ENCODE measurements around the gene DPP6.

DNA sequence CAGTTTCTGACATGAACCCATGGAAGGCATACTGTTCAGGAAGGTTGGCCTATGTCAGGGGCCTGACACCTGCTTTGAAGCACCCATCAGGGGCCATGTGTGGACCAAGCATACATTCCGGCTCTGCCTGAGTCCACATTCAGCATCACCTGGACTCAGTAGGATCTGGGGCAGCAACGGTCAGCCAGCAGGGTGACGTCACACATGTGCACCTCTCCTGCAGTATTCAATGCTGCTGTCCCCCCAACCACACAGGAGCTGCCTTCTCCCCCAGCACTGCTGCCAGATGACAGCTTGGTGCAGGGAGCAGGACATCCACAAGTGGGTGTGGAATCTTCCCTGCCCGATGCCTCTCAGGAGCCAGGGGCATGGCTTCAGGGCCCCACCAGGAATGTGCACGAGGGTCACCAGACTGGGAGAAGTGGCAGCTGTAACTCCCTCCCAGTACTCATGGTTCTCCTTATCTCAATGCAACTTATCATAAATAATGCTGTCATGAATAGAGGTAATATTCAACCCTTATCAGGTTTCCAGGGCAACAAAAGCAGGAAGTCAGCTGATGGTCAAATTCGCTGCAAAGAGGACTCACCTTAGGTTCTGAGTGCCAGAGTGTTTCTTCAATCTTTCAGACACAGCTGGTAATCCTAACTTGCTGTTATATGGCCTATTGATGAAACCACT, 657.8 kb downstream of the DPP6 start:
- TF ChIP-seq, protein P1, sequence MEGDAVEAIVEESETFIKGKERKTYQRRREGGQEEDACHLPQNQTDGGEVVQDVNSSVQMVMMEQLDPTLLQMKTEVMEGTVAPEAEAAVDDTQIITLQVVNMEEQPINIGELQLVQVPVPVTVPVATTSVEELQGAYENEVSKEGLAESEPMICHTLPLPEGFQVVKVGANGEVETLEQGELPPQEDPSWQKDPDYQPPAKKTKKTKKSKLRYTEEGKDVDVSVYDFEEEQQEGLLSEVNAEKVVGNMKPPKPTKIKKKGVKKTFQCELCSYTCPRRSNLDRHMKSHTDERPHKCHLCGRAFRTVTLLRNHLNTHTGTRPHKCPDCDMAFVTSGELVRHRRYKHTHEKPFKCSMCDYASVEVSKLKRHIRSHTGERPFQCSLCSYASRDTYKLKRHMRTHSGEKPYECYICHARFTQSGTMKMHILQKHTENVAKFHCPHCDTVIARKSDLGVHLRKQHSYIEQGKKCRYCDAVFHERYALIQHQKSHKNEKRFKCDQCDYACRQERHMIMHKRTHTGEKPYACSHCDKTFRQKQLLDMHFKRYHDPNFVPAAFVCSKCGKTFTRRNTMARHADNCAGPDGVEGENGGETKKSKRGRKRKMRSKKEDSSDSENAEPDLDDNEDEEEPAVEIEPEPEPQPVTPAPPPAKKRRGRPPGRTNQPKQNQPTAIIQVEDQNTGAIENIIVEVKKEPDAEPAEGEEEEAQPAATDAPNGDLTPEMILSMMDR (IDR thresholded peaks at IDR 0.05): no peak
- TF ChIP-seq POLR2A (IDR thresholded peaks at IDR 0.05): no peak
